ENCODE results near the gene PPP6R3. TPM values are rescaled to one million over a fixed set of nuclear protein-coding genes. Genes with fewer than 3 reads are reported as not detected.

Gene PPP6R3
- total RNA-seq, 3 donors from 2014 or later (not counting 1 experiment from before 2014, with no cell fraction given): 148 to 176 (median 149) TPM

GRCh38 chr11:68424981-68425865 is 35.3 kb upstream of the PPP6R3 start:
- H3K27ac Mint-ChIP-seq: no peak overlapping the region
- Histone ChIP-seq H3K27ac (ENCODE audit: low read length) (no peak overlapping the region), H3K9me3 (ENCODE audit: control insufficient read depth, insufficient read depth, low read length) (peaks cover 9% of the 10 kb centered on the region), H3K4me3 (ENCODE audit: low read length) (no peak overlapping the region), H3K36me3 (ENCODE audit: control insufficient read depth, insufficient read depth, low read length) (no peaks in the 10 kb centered on the region), H3K4me1 (ENCODE audit: control insufficient read depth, insufficient read depth, low read length) (no peaks in the 10 kb centered on the region), H3K27me3 (ENCODE audit: control insufficient read depth, insufficient read depth, low read length) (no peaks in the 10 kb centered on the region)
- H3K9me3 Mint-ChIP-seq: peaks cover 2 to 11% of the 10 kb centered on the region in 2 donors
- DNase-seq (no peak), ATAC-seq (no peak)
- no peak overlapping the region for H3K4me3 Mint-ChIP-seq
- WGBS (ENCODE audit: insufficient coverage): 94% methylated on average over 40 of the region's 40 CpGs
- no peaks in the 10 kb centered on the region for H3K4me1 Mint-ChIP-seq
- intact Hi-C loops (cut with micrococcal nuclease): no loop called here
- no peak for TF ChIP-seq CTCF (IDR thresholded peaks at IDR 0.05)
- peaks cover 8% of the 10 kb centered on the region for H3K36me3 Mint-ChIP-seq
- H3K27me3 Mint-ChIP-seq (ENCODE audit: low read depth in 2 of 2): no peaks in the 10 kb centered on the region

GRCh38 chr11:68425866-68426380 is 34.6 kb upstream of the PPP6R3 start:
- DNase-seq (no peak), ATAC-seq (no peak)
- TF ChIP-seq CTCF (IDR thresholded peaks at IDR 0.05): no peak
- Mint-ChIP-seq H3K4me3 (no peak overlapping the region), H3K9me3 (peaks cover 2 to 11% of the 10 kb centered on the region in 2 donors), H3K27ac (no peak overlapping the region), H3K4me1 (no peaks in the 10 kb centered on the region), H3K36me3 (peaks cover 10% of the 10 kb centered on the region), H3K27me3 (ENCODE audit: low read depth in 2 of 2) (no peaks in the 10 kb centered on the region)
- H3K4me1 ChIP-seq (ENCODE audit: control insufficient read depth, insufficient read depth, low read length): no peaks in the 10 kb centered on the region
- no peaks in the 10 kb centered on the region for H3K36me3 ChIP-seq (ENCODE audit: control insufficient read depth, insufficient read depth, low read length)
- H3K4me3 ChIP-seq (ENCODE audit: low read length): no peak overlapping the region
- 92% methylated on average over 21 of the region's 21 CpGs for WGBS (ENCODE audit: insufficient coverage)
- intact Hi-C loops (cut with micrococcal nuclease): no loop called here
- no peaks in the 10 kb centered on the region for H3K27me3 ChIP-seq (ENCODE audit: control insufficient read depth, insufficient read depth, low read length)
- peaks cover 10% of the 10 kb centered on the region for H3K9me3 ChIP-seq (ENCODE audit: control insufficient read depth, insufficient read depth, low read length)
- H3K27ac ChIP-seq (ENCODE audit: low read length): no peak overlapping the region

GRCh38 chr11:68429661-68430060 is 30.9 kb upstream of the PPP6R3 start:
- WGBS (ENCODE audit: insufficient coverage): 100% methylated on average over 2 of the region's 3 CpGs
- Mint-ChIP-seq H3K9me3 (peaks cover 2 to 11% of the 10 kb centered on the region in 2 donors), H3K36me3 (peaks cover 10% of the 10 kb centered on the region), H3K27ac (no peak overlapping the region), H3K4me3 (no peak overlapping the region), H3K27me3 (ENCODE audit: low read depth in 2 of 2) (no peaks in the 10 kb centered on the region), H3K4me1 (no peaks in the 10 kb centered on the region)
- intact Hi-C loops (cut with micrococcal nuclease): no loop called here
- DNase-seq (no peak), ATAC-seq (no peak)
- Histone ChIP-seq H3K36me3 (ENCODE audit: control insufficient read depth, insufficient read depth, low read length) (no peaks in the 10 kb centered on the region), H3K4me3 (ENCODE audit: low read length) (no peak overlapping the region), H3K9me3 (ENCODE audit: control insufficient read depth, insufficient read depth, low read length) (peaks cover 10% of the 10 kb centered on the region), H3K27ac (ENCODE audit: low read length) (no peak overlapping the region), H3K4me1 (ENCODE audit: control insufficient read depth, insufficient read depth, low read length) (no peaks in the 10 kb centered on the region), H3K27me3 (ENCODE audit: control insufficient read depth, insufficient read depth, low read length) (no peaks in the 10 kb centered on the region)
- no peak for TF ChIP-seq CTCF (IDR thresholded peaks at IDR 0.05)
